ENCODE data around the gene EIF4G1.

DNA sequence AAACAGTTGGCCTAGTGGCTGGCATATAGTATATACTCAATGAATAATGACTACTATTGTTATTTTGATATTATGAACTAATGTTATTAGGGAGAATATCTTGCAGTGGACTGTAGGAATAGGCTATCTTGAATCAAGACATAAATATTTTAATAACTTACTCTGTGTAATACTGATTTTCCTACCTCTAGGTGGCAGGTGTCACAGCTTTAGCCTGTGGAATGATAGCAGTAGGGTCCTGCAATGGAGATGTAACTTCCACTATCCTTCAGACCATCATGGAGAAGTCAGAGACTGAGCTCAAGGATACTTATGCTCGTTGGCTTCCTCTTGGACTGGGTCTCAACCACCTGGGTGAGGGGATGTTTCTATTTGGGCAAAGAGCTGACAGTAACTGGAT lies 8.8 kb upstream of the EIF4G1 start:
- TF ChIP-seq, protein P1, sequence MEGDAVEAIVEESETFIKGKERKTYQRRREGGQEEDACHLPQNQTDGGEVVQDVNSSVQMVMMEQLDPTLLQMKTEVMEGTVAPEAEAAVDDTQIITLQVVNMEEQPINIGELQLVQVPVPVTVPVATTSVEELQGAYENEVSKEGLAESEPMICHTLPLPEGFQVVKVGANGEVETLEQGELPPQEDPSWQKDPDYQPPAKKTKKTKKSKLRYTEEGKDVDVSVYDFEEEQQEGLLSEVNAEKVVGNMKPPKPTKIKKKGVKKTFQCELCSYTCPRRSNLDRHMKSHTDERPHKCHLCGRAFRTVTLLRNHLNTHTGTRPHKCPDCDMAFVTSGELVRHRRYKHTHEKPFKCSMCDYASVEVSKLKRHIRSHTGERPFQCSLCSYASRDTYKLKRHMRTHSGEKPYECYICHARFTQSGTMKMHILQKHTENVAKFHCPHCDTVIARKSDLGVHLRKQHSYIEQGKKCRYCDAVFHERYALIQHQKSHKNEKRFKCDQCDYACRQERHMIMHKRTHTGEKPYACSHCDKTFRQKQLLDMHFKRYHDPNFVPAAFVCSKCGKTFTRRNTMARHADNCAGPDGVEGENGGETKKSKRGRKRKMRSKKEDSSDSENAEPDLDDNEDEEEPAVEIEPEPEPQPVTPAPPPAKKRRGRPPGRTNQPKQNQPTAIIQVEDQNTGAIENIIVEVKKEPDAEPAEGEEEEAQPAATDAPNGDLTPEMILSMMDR (IDR thresholded peaks at IDR 0.05), result peak in 1 of 2 donors; percentile 23
- TF ChIP-seq POLR2A (IDR thresholded peaks at IDR 0.05) (no peak), EP300 (IDR thresholded peaks at IDR 0.05) (no peak)

Measured in suprapubic skin (tissue), 3 donors.